OCI-LY3 (cell line): ENCODE data around the gene SH3PXD2A.

Source experiments
- H2AFZ ChIP-seq: fragments of 200-600, 300-600 bp; shearing (Covaris generic); 2 replicates; pipeline ENCODE4 v1.6.0; 2014; ENCODE audit warnings: antibody characterized with exemption, low read depth, low read length
- H3K27ac ChIP-seq: fragments of 200-600, 300-600 bp; sonication (generic); 2 replicates; pipeline ENCODE4 v1.5.1; 2014; ENCODE audit warnings: mild to moderate bottlenecking, low read length, moderate library complexity, mixed read lengths
- H3K27me3 ChIP-seq: fragments of 200-600, 300-600 bp; sonication (generic); 2 replicates; pipeline ENCODE4 v1.6.1; 2014; ENCODE audit warnings: low read depth, low read length, mixed read lengths
- H3K36me3 ChIP-seq: fragments of 200-600, 300-600 bp; sonication (generic); replicated peaks from 2 replicates; pipeline ENCODE3; 2014; ENCODE audit warnings: low read depth, low read length, mixed read lengths
- H3K4me1 ChIP-seq: fragments of 300-600, 200-600 bp; sonication (generic); 2 replicates; pipeline ENCODE4 v1.6.1; 2014; ENCODE audit warnings: low read length, mixed read lengths
- H3K4me2 ChIP-seq: fragments of 200-600, 300-600 bp; sonication (generic); 2 replicates; pipeline ENCODE4 v1.6.1; 2014; ENCODE audit warnings: low read length, mixed read lengths
- H3K4me3 ChIP-seq: fragments of 300-600, 200-600 bp; sonication (generic); 2 replicates; pipeline ENCODE4 v1.5.1; 2014; ENCODE audit warnings: antibody characterized with exemption, mild to moderate bottlenecking, low read length, moderate library complexity
- H3K79me2 ChIP-seq: fragments of 300-600, 200-600 bp; shearing (Covaris generic); 2 replicates; pipeline ENCODE4 v1.6.1; 2014; ENCODE audit warnings: mild to moderate bottlenecking, low read length, mixed read lengths
- H3K9ac ChIP-seq: fragments of 300-600, 200-600 bp; shearing (Covaris generic); 2 replicates; pipeline ENCODE4 v1.6.0; 2014; ENCODE audit warnings: mild to moderate bottlenecking, low read length, moderate library complexity
- H3K9me3 ChIP-seq: fragments of 200-600, 300-600 bp; shearing (Covaris generic); 2 replicates; pipeline ENCODE4 v1.6.1; 2014; ENCODE audit warnings: low read length, mixed read lengths; ENCODE audit not compliant: insufficient read depth
- H4K20me1 ChIP-seq: fragments of 200-600, 300-600 bp; sonication (generic); 2 replicates; pipeline ENCODE4 v1.6.1; 2016; ENCODE audit warnings: low read length, mixed read lengths; ENCODE audit not compliant: insufficient read depth
- EZH2phosphoT487 ChIP-seq: fragments of 200-600 bp; shearing (Covaris generic); IDR thresholded peaks from 2 replicates; pipeline ENCODE4 v1.6.1; 2018; ENCODE audit warnings: antibody characterized with exemption, mixed run types, low read depth
- TF ChIP-seq, protein P1 (sequence below): fragments of 200-600, 300-600 bp; sonication (generic); IDR thresholded peaks from 2 replicates; pipeline ENCODE4 v1.5.1; 2014; ENCODE audit warnings: antibody characterized with exemption, low read length, low read depth

The SH3PXD2A gene

DNA sequence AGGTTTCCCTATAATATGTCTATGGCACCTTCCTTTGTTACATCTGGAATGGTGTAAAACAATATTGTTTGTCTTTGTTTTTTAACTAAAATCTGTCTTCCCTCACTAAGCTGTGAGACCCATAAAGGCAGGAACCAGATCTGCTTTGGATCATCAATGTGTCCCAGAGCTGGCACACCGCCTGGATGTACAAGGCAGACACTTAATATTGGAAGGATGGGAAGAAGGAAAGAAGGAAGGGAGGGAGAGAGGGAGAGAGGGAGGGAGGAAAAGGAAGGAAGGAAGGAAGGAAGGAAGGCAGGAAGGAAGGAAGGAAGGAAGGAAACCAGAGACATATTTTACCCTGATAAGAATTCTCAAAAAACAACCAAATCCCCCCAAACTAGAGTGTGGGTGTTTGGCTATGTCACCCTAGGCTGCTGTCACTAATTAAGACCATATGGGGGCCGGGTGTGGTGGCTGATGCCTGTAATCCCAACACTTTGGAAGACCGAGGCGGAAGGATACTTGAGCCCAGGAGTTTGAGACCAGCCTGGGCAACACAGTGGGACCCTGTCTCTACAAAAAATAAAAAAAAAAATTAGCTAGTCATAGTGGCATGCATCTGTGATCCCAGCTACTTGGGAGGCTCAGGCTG lies 59.6 kb downstream of the SH3PXD2A start:
- Histone ChIP-seq H3K36me3 (no peaks in the 10 kb centered on the region), H3K9me3 (no peaks in the 10 kb centered on the region), H3K27ac (no peak overlapping the region), H3K27me3 (no peaks in the 10 kb centered on the region), H3K4me3 (no peak overlapping the region), H4K20me1 (no peaks in the 10 kb centered on the region), H3K4me2 (no peak overlapping the region), H3K9ac (no peak overlapping the region), H2AFZ (no peak overlapping the region), H3K79me2 (no peaks in the 10 kb centered on the region), H3K4me1 (no peaks in the 10 kb centered on the region)
- no peak for TF ChIP-seq EZH2phosphoT487
- TF ChIP-seq, protein P1, sequence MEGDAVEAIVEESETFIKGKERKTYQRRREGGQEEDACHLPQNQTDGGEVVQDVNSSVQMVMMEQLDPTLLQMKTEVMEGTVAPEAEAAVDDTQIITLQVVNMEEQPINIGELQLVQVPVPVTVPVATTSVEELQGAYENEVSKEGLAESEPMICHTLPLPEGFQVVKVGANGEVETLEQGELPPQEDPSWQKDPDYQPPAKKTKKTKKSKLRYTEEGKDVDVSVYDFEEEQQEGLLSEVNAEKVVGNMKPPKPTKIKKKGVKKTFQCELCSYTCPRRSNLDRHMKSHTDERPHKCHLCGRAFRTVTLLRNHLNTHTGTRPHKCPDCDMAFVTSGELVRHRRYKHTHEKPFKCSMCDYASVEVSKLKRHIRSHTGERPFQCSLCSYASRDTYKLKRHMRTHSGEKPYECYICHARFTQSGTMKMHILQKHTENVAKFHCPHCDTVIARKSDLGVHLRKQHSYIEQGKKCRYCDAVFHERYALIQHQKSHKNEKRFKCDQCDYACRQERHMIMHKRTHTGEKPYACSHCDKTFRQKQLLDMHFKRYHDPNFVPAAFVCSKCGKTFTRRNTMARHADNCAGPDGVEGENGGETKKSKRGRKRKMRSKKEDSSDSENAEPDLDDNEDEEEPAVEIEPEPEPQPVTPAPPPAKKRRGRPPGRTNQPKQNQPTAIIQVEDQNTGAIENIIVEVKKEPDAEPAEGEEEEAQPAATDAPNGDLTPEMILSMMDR = no peak

DNA sequence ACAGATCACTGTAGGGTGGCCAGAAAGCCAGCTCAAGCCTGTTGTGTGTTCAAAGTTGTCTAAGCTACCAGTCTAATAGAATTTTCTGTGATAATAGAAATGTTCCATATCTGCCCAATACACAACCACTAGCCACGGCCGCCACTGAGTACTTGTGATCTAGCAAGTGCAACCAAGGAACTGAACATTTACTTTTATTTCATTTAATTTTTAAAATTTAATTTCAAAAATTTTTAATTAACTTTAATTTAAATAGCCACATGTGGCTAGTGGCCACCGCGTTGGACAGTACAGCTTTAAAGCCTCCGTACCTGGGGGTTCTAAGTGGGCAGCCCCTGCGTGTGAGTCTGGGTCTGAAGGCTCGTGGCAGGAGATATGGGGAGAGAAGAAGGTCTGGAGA lies 60.4 kb downstream of the SH3PXD2A start:
- Histone ChIP-seq H3K9me3 (no peaks in the 10 kb centered on the region), H3K79me2 (no peaks in the 10 kb centered on the region), H3K4me2 (no peak overlapping the region), H2AFZ (no peak overlapping the region), H3K27ac (no peak overlapping the region), H3K4me1 (no peaks in the 10 kb centered on the region), H3K36me3 (no peaks in the 10 kb centered on the region), H3K9ac (no peak overlapping the region), H4K20me1 (no peaks in the 10 kb centered on the region), H3K27me3 (no peaks in the 10 kb centered on the region), H3K4me3 (no peak overlapping the region)
- no peak for TF ChIP-seq EZH2phosphoT487
- TF ChIP-seq, protein P1 = no peak

DNA sequence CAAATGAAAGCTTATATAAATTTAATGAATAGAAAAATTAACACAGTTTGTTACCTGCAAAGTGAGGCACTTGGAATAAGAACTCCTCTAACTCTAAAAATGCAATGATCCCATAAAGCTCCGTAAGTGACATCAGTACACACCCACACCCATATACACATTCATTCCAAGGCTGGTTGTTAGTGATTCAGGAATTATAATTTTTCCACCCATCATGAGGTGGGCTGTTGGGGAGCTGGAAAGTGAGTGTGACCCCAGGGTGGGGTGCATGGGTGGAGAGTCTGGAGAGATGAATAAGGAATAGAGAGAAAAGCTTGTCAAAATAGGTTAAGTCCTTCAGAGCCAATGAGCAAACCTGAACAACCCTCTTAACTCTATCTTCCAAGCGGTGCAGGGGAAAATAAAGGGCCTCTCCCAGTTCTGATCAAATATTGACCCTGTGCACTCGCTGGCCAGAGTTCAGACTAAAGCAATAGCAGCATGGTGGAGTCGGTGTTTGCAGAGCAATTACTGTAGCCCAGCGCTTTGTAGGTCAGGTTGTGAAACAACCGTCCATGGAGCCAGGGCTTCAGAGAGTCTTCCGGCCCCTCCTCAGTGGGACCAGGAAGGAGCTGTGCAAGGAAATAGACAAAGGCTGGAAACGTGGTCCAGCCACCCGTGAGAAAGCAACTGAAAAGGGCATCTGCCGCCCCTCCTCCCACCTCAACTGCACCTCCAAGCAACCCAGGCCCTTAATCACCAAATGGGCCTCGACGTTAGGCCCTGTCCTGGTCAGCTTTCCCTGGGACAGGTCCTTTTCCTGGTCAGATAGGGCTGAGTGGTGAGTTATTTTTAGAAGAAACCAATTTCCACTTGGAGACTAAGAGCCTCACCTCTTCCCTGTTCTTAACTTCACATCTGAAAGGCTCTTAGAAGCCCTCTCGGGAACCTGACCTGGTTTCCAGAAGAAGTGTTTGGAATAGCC lies 61.2 kb downstream of the SH3PXD2A start:
- H3K4me1 ChIP-seq = no peaks in the 10 kb centered on the region
- H3K9me3 ChIP-seq = no peaks in the 10 kb centered on the region
- no peaks in the 10 kb centered on the region for H3K79me2 ChIP-seq
- no peaks in the 10 kb centered on the region for H3K27me3 ChIP-seq
- H3K27ac ChIP-seq = no peak overlapping the region
- no peak overlapping the region for H3K4me2 ChIP-seq
- no peak overlapping the region for H3K9ac ChIP-seq
- no peaks in the 10 kb centered on the region for H3K36me3 ChIP-seq
- no peaks in the 10 kb centered on the region for H4K20me1 ChIP-seq
- H3K4me3 ChIP-seq = no peak overlapping the region
- no peak overlapping the region for H2AFZ ChIP-seq
- TF ChIP-seq, protein P1 = no peak
- no peak for TF ChIP-seq EZH2phosphoT487

DNA sequence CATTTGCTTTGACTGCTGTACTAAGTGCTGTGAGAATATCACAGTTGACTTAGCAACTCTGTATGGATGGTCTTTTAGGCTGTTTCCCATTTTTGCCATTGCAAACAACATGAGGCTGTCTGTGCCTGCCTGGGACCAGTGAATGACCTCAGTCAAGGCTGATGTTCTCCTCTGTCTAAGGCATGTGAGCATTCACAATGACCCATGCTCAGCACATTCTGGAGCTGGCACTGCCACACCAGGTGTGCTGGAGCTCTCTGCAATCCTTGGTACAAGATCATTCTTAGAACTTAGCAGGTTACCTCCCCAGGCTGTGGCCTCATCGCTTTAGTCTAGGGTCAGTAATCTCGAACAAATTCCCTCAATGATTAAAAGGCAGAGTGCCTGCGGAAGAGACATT lies 61.9 kb downstream of the SH3PXD2A start:
- Histone ChIP-seq H3K4me1 (no peaks in the 10 kb centered on the region), H3K4me3 (no peak overlapping the region), H3K79me2 (no peaks in the 10 kb centered on the region), H3K27me3 (no peaks in the 10 kb centered on the region), H4K20me1 (no peaks in the 10 kb centered on the region), H3K9ac (no peak overlapping the region), H3K4me2 (no peak overlapping the region), H2AFZ (no peak overlapping the region), H3K36me3 (no peaks in the 10 kb centered on the region), H3K27ac (no peak overlapping the region), H3K9me3 (no peaks in the 10 kb centered on the region)
- no peak for TF ChIP-seq EZH2phosphoT487
